ENCODE data around the gene LNX2. TPM values are rescaled to one million over a fixed set of nuclear protein-coding genes. Genes with fewer than 3 reads are reported as not detected.

Gene LNX2
- total RNA-seq, 1 experiment from 2014 or later, result 12.3 TPM

DNA sequence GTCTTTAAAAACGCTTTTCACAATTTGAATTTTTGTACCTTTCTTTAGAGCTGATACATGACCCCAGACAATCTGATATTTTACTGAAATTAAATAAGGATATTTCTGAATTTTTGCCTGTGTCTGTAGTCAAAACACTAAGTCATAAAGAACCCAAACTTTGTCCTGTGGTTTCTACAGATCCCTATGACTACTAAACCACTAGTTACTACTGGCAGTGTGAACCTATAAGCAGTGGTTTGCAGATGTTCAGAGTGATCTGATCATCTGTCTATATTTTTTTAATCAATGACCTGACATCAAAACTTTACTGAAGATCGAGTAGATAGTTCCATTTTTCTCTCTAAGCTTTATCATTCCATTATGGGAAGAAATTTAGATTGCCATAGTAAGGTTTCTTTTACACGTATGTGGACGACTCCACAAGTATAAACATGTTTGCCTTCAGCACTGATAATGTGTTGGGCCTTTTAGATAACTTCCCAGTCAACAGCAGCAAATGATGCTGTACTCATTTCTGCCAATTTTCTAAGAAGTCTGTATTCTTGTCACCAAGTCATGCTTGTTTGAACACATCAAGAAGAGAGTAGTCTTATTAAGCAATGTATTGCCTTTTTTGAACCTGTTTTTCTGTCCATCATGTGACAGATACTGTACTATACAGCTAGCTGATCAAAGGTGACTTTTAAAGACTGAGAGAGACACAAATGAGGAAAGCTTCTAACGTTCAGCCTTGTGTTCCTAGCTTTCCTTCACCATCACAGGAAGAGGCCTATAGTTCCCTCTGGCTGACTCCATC lies 23.2 kb upstream of the LNX2 start:
- no TSS peak for BruUV-seq (replicated peaks)
- intact Hi-C loops (cut with micrococcal nuclease), result no loop called here
- TF ChIP-seq, protein P1, sequence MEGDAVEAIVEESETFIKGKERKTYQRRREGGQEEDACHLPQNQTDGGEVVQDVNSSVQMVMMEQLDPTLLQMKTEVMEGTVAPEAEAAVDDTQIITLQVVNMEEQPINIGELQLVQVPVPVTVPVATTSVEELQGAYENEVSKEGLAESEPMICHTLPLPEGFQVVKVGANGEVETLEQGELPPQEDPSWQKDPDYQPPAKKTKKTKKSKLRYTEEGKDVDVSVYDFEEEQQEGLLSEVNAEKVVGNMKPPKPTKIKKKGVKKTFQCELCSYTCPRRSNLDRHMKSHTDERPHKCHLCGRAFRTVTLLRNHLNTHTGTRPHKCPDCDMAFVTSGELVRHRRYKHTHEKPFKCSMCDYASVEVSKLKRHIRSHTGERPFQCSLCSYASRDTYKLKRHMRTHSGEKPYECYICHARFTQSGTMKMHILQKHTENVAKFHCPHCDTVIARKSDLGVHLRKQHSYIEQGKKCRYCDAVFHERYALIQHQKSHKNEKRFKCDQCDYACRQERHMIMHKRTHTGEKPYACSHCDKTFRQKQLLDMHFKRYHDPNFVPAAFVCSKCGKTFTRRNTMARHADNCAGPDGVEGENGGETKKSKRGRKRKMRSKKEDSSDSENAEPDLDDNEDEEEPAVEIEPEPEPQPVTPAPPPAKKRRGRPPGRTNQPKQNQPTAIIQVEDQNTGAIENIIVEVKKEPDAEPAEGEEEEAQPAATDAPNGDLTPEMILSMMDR (IDR thresholded peaks at IDR 0.05; ENCODE audit: unreplicated experiment), result no peak
- no peak overlapping the region for H3K4me3 Mint-ChIP-seq (ENCODE audit: unreplicated experiment)
- no peaks in the 10 kb centered on the region for H3K9me3 Mint-ChIP-seq (ENCODE audit: unreplicated experiment)
- DNase-seq (ENCODE audit: unreplicated experiment), result no peak
- CTCF ChIA-PET, result interaction anchor here (0.6 to 1.6 kb wide), 2 partner anchors 184 to 187 kb away, joined by 3 to 9 read pairs; no protein-coding TSS in a partner anchor
- POLR2A ChIA-PET, result interaction anchor here (0.8 to 7.5 kb wide), 10 partner anchors 8 to 341 kb away, joined by 3 to 108 read pairs (median 4); partner anchors contain the start of genes LNX2, MTIF3 and POLR1D
- H3K27me3 Mint-ChIP-seq (ENCODE audit: insufficient read depth, unreplicated experiment), result no peaks in the 10 kb centered on the region
- peaks cover 35% of the 10 kb centered on the region for H3K4me1 Mint-ChIP-seq (ENCODE audit: insufficient read depth, unreplicated experiment)
- H3K27ac Mint-ChIP-seq (ENCODE audit: low read depth, unreplicated experiment), result peak overlapping the region; percentile 28
- H3K36me3 Mint-ChIP-seq (ENCODE audit: insufficient read depth, unreplicated experiment), result peaks cover 8% of the 10 kb centered on the region

DNA sequence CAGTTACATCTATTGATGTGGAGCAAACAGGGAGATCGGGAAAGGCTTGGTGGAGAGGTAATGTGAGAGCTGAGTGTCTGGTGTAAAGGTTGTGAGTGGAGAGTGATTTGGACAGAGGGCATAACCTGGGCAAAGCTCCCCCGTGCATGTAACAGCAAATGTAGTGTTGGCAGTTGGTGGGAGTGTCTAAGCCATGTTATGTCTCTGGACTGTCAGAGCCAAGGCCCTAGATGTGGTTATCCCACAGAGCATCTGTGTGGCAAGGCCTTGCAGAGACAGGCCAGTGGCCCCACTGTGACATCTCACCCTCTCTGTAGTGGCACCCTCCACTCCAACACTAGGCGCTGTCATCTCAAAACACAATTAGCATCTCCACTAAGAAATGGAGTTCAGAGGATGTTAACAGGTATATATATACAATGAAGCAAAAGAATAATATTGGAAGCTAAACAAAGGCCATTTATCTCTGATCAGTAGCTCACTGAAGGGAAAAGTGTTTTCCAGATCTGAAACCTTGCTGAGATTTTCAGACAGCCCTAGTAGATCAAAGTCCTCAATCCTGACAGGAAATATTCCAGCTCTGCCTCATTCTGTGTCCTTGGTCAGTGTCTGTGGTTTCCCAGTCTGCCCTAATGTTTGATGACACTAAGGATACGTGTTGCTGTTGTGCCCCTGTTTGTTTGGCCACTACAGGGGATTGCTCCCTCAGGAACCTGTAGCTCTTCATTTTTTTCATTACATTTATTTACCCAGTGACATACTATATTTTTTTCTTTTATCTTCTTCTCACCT lies 21.6 kb upstream of the LNX2 start:
- no TSS peak for BruUV-seq (replicated peaks)
- Mint-ChIP-seq H3K4me3 (ENCODE audit: unreplicated experiment) (no peak overlapping the region), H3K27ac (ENCODE audit: low read depth, unreplicated experiment) (peak overlapping the region; percentile 5), H3K4me1 (ENCODE audit: insufficient read depth, unreplicated experiment) (peaks cover 46% of the 10 kb centered on the region), H3K9me3 (ENCODE audit: unreplicated experiment) (no peaks in the 10 kb centered on the region), H3K27me3 (ENCODE audit: insufficient read depth, unreplicated experiment) (no peaks in the 10 kb centered on the region), H3K36me3 (ENCODE audit: insufficient read depth, unreplicated experiment) (peaks cover 4% of the 10 kb centered on the region)
- intact Hi-C loops (cut with micrococcal nuclease), result no loop called here
- ChIA-PET POLR2A (interaction anchor here (0.5 to 7.5 kb wide), 2 partner anchors 21 to 278 kb away, joined by 4 to 108 read pairs; partner anchors contain the start of genes LNX2, PDX1 and POLR1D), CTCF (interaction anchor here (1.0 to 1.6 kb wide), 5 partner anchors 20 to 188 kb away, joined by 3 to 9 read pairs (median 3); partner anchors contain the start of gene POLR1D)
- no peak for DNase-seq (ENCODE audit: unreplicated experiment)
- TF ChIP-seq, protein P1 (IDR thresholded peaks at IDR 0.05; ENCODE audit: unreplicated experiment), result no peak

- no peaks in the 10 kb centered on the region for H3K27me3 Mint-ChIP-seq (ENCODE audit: insufficient read depth, unreplicated experiment)
- H3K4me1 Mint-ChIP-seq (ENCODE audit: insufficient read depth, unreplicated experiment), result peaks cover 47% of the 10 kb centered on the region
- ChIA-PET CTCF (interaction anchor here (0.8 to 2.1 kb wide), 4 partner anchors 14 to 191 kb away, joined by 4 to 8 read pairs (median 6); partner anchors contain the start of gene POLR1D), POLR2A (interaction anchor here (0.6 to 7.5 kb wide), 8 partner anchors 10 to 214 kb away, joined by 3 to 108 read pairs (median 4); partner anchors contain the start of genes LNX2 and POLR1D)
- no peaks in the 10 kb centered on the region for H3K36me3 Mint-ChIP-seq (ENCODE audit: insufficient read depth, unreplicated experiment)
- no peak overlapping the region for H3K4me3 Mint-ChIP-seq (ENCODE audit: unreplicated experiment)
- no TSS peak for BruUV-seq (replicated peaks)
- intact Hi-C loops (cut with micrococcal nuclease), result no loop called here
- H3K9me3 Mint-ChIP-seq (ENCODE audit: unreplicated experiment), result no peaks in the 10 kb centered on the region
- DNase-seq (ENCODE audit: unreplicated experiment), result no peak
- peak overlapping the region; percentile 63 for H3K27ac Mint-ChIP-seq (ENCODE audit: low read depth, unreplicated experiment)
- TF ChIP-seq, protein P1 (IDR thresholded peaks at IDR 0.05; ENCODE audit: unreplicated experiment), result no peak
Measured at GRCh38 chr13:27639186-27639585, 18.9 kb upstream of the LNX2 start.

Data from MCF 10A (cell line).